HepG2 (cell line): Measurements from ENCODE around the gene C19orf73. TPM values are rescaled to one million over a fixed set of nuclear protein-coding genes. Genes with fewer than 3 reads are reported as not detected.

ENCODE experiments used
- ATAD3A ChIP-seq: sonication (generic); formaldehyde crosslinking; IDR thresholded peaks from 2 replicates; pipeline ENCODE4 v1.4.0; 2020; ENCODE audit warnings: missing genetic modification reagents
- CEBPB ChIP-seq: IDR thresholded peaks from 2 replicates; pipeline ENCODE4 v1.6.1; 2011; ENCODE audit warnings: low read depth, low read length, improper control_type of control experiment, borderline replicate concordance
- FIP1L1 ChIP-seq: fragments of 200-400 bp; formaldehyde crosslinking; IDR thresholded peaks from 2 replicates; pipeline ENCODE4 v1.6.1; 2018; ENCODE audit warnings: low read depth, mild to moderate bottlenecking, low read length, moderate library complexity, borderline replicate concordance; ENCODE audit not compliant: insufficient read depth
- FOXP4 ChIP-seq: sonication (generic); formaldehyde crosslinking; IDR thresholded peaks from 2 replicates; pipeline ENCODE4 v1.4.0; 2020; ENCODE audit warnings: missing genetic modification reagents
- GATAD2A ChIP-seq: IDR thresholded peaks from 2 replicates; pipeline ENCODE4 v1.6.1; 2016
- HMGXB4 ChIP-seq, 2 experiments: sonication (generic) in 1 of 2; formaldehyde crosslinking in 1 of 2; IDR thresholded peaks; 2 replicates each; pipeline versions ENCODE4 v1.4.0 to v1.6.1; 2018 to 2020; ENCODE audit warnings: missing genetic modification reagents in 2 of 2, borderline replicate concordance in 1 of 2, low read depth in 1 of 2, mild to moderate bottlenecking in 1 of 2, missing biosample characterization in 1 of 2
- KLF16 ChIP-seq, 2 experiments: sonication (generic) in 1 of 2; formaldehyde crosslinking in 1 of 2; IDR thresholded peaks; 2 replicates each; pipeline versions ENCODE4 v1.6.1 to v1.8.0; 2016 to 2023; ENCODE audit warnings: missing genetic modification reagents in 2 of 2, missing compliant biosample characterization in 1 of 2
- MAFK ChIP-seq, 2 experiments: IDR thresholded peaks in 1 of 2; conservative IDR thresholded peaks in 1 of 2; 2 replicates each; pipeline ENCODE4 v1.6.1; 2011; ENCODE audit warnings: improper control_type of control experiment in 2 of 2, low read length in 2 of 2
- MAX ChIP-seq: IDR thresholded peaks from 2 replicates; pipeline ENCODE4 v1.6.1; 2012; ENCODE audit warnings: inconsistent platforms
- MYNN ChIP-seq: sonication (generic); formaldehyde crosslinking; IDR thresholded peaks from 2 replicates; pipeline ENCODE4 v1.4.0; 2020; ENCODE audit warnings: mild to moderate bottlenecking, low read depth, missing genetic modification reagents
- NRL ChIP-seq: sonication (generic); formaldehyde crosslinking; IDR thresholded peaks from 2 replicates; pipeline ENCODE4 v1.5.0; 2020; ENCODE audit warnings: missing genetic modification reagents, mild to moderate bottlenecking, moderate library complexity, borderline replicate concordance
- PITX1 ChIP-seq: sonication (generic); formaldehyde crosslinking; IDR thresholded peaks from 2 replicates; pipeline ENCODE4 v1.5.1; 2020; ENCODE audit warnings: mild to moderate bottlenecking, missing genetic modification reagents
- RARG ChIP-seq: sonication (generic); formaldehyde crosslinking; IDR thresholded peaks from 2 replicates; pipeline ENCODE4 v1.4.0; 2020; ENCODE audit warnings: low read depth, mild to moderate bottlenecking, missing genetic modification reagents
- RBAK ChIP-seq: sonication (generic); formaldehyde crosslinking; IDR thresholded peaks from 2 replicates; pipeline ENCODE4 v1.5.1; 2020; ENCODE audit warnings: mild to moderate bottlenecking, missing genetic modification reagents
- RFX1 ChIP-seq: fragments of 450-650 bp; IDR thresholded peaks from 2 replicates; pipeline ENCODE4 v1.6.1; 2017
- SMAD3 ChIP-seq: sonication (generic); formaldehyde crosslinking; IDR thresholded peaks from 2 replicates; pipeline ENCODE4 v1.4.0; 2020; ENCODE audit warnings: missing genetic modification reagents
- YEATS4 ChIP-seq: sonication (generic); formaldehyde crosslinking; IDR thresholded peaks from 2 replicates; pipeline ENCODE4 v1.4.0; 2020; ENCODE audit warnings: missing genetic modification reagents, borderline replicate concordance
- ZBTB34 ChIP-seq: sonication (generic); formaldehyde crosslinking; IDR thresholded peaks from 2 replicates; pipeline ENCODE4 v1.8.0; 2022; ENCODE audit warnings: mild to moderate bottlenecking, missing genetic modification reagents
- ZC3H4 ChIP-seq: sonication (generic); formaldehyde crosslinking; IDR thresholded peaks from 2 replicates; pipeline ENCODE4 v1.4.0; 2020; ENCODE audit warnings: missing genetic modification reagents, borderline replicate concordance
- ZNF333 ChIP-seq: sonication (generic); formaldehyde crosslinking; IDR thresholded peaks from 2 replicates; pipeline ENCODE4 v1.4.0; 2020; ENCODE audit warnings: mild to moderate bottlenecking, missing genetic modification reagents, borderline replicate concordance
- ZNF430 ChIP-seq: sonication (generic); formaldehyde crosslinking; IDR thresholded peaks from 2 replicates; pipeline ENCODE4 v1.9.0; 2021; ENCODE audit warnings: mild to moderate bottlenecking, missing genetic modification reagents
- ZNF451 ChIP-seq: sonication (generic); formaldehyde crosslinking; IDR thresholded peaks from 2 replicates; pipeline ENCODE4 v1.5.0; 2020; ENCODE audit warnings: mild to moderate bottlenecking, missing genetic modification reagents
- ZNF562 ChIP-seq: sonication (generic); formaldehyde crosslinking; IDR thresholded peaks from 2 replicates; pipeline ENCODE4 v1.8.0; 2022; ENCODE audit warnings: missing genetic modification reagents, borderline replicate concordance
- ZNF766 ChIP-seq: sonication (generic); formaldehyde crosslinking; IDR thresholded peaks from 2 replicates; pipeline ENCODE4 v1.5.0; 2020; ENCODE audit warnings: missing genetic modification reagents, borderline replicate concordance
- ZNF792 ChIP-seq: IDR thresholded peaks from 2 replicates; pipeline ENCODE4 v1.6.1; 2016
- polyA plus RNA-seq, 8 experiments: library from polyadenylated mRNA; depleted of rRNA in 3 of 8; stranded (reverse) in 7 of 8; unstranded in 1 of 8; fragments of >200 nt; fragmentation: Illumina TruSeq in 4 of 8; extraction: Trizol in 4 of 8; gene quantifications; 2 replicates each; pipeline versions ENCODE4 v1.2.1 to v1.2.3, GENCODE V29; 2011 to 2016; ENCODE audit warnings: low read depth in 4 of 8, missing spikeins in 1 of 8, mixed read lengths in 1 of 8; ENCODE audit not compliant: insufficient read depth in 1 of 8
- total RNA-seq, 5 experiments: library from RNA; depleted of rRNA; stranded (reverse); fragments of >200 nt; fragmentation: Illumina TruSeq; extraction: Trizol; gene quantifications; 2 replicates each; pipeline ENCODE4 v1.2.3, GENCODE V29; 2016; ENCODE audit warnings: low read depth in 1 of 5

C19orf73 gene
- total and polyA plus RNA-seq, 2 of the 13 experiments (the other 11 are each of a cell fraction or from before 2014, with no cell fraction given): 1.4 to 1.5 TPM

GRCh38 chr19:49119411-49120324, 725 bp upstream of the C19orf73 start, which contains the start of gene PPFIA3 (continued):
- no peak for TF ChIP-seq FOXP4
- no peak for TF ChIP-seq RBAK (CRISPR knock-in tag)
- TF ChIP-seq ZBTB34 (CRISPR knock-in tag): no peak
- no peak for TF ChIP-seq RARG (CRISPR knock-in tag)
- no peak for TF ChIP-seq ZNF562
- TF ChIP-seq MAX: peak; percentile 65
- no peak for TF ChIP-seq MAFK (conservative IDR thresholded peaks at IDR 0.05 in 1 of 2, IDR thresholded peaks at IDR 0.05 in 1 of 2; ENCODE audit: low read length in 2 of 2)
- no peak; the same call in 1 of the 2 replicates for TF ChIP-seq ZNF451
- no peak for TF ChIP-seq CEBPB
- TF ChIP-seq GATAD2A (CRISPR knock-in tag): no peak
- peak in 1 of 2 experiments; percentile 85; a peak in 2 of 4 replicates for TF ChIP-seq KLF16 (CRISPR knock-in tag; IDR thresholded peaks at IDR 0.05)
- peak; percentile 92 for TF ChIP-seq ZNF430
- no peak for TF ChIP-seq FIP1L1
- TF ChIP-seq ZNF766 (CRISPR knock-in tag): peak; percentile 88
- TF ChIP-seq MYNN (CRISPR knock-in tag): no peak
- TF ChIP-seq YEATS4 (CRISPR knock-in tag): peak; percentile 66
- peak; percentile 84 for TF ChIP-seq ZNF792
- TF ChIP-seq ZNF333: no peak
- no peak for TF ChIP-seq ZC3H4 (CRISPR knock-in tag)
- 0 out of 2 replicates have a peak, but pooled peaks have one; percentile 44 for TF ChIP-seq SMAD3
- TF ChIP-seq PITX1 (CRISPR knock-in tag): peak; percentile 33; the same call in 1 of the 2 replicates
- no peak for TF ChIP-seq ATAD3A (CRISPR knock-in tag)
- peak; percentile 34 to 57; a peak in 2 of 4 replicates for TF ChIP-seq HMGXB4 (CRISPR knock-in tag; IDR thresholded peaks at IDR 0.05; ENCODE audit: borderline replicate concordance in 1 of 2, low read depth in 1 of 2)
- no peak for TF ChIP-seq RFX1
- peak; percentile 62; the same call in 1 of the 2 replicates for TF ChIP-seq NRL (CRISPR knock-in tag)
